ENCODE measurements around the gene ATP6V1B1. TPM values are rescaled to one million over a fixed set of nuclear protein-coding genes. Genes with fewer than 3 reads are reported as not detected.

ATP6V1B1 gene
- total and polyA plus RNA-seq, 9 of the 15 experiments (the other 6 are each of a cell fraction or from before 2014, with no cell fraction given), result not detected

GRCh38 chr2:70923378-70924015 is 12.2 kb upstream of the ATP6V1B1 start:
- WGBS (ENCODE audit: insufficient coverage, low coverage, missing lambda C conversion rate), result 3% methylated on average over 10 of the region's 10 CpGs
- BruUV-seq (replicated peaks), result no TSS peak
- no peaks in the 10 kb centered on the region for H3K9me1 ChIP-seq (ENCODE audit: control insufficient read depth, insufficient read depth, low read length)
- ATAC-seq (peak; percentile 79), FAIRE-seq (peak; percentile 6), DNase-seq (ENCODE audit: extremely low read depth in 1 of 4, low spot score in 3 of 4) (peak in 3 of 4 experiments; percentile 26 to 44 (median 36))
- no peak overlapping the region for H2AFZ ChIP-seq (ENCODE audit: low read depth, low read length)
- H3K4me1 ChIP-seq (replicated peaks in 1 of 2; ENCODE audit: control insufficient read depth in 2 of 2, insufficient read depth in 2 of 2, low read length in 2 of 2), result peaks cover 0 to 3% of the 10 kb centered on the region in 2 experiments; a peak in 1 of 5 replicates
- CTCF ChIA-PET (ENCODE audit: low intra/inter-chr PET ratio), result no interaction called here
- no peaks in the 10 kb centered on the region for H3K9me3 ChIP-seq (replicated peaks; ENCODE audit: control insufficient read depth, insufficient read depth, low read depth, low read length)
- H3K9ac ChIP-seq (ENCODE audit: insufficient read depth in 1 of 2, low read depth in 2 of 2, low read length in 2 of 2), result no peak overlapping the region
- no peaks in the 10 kb centered on the region for H3K36me3 ChIP-seq (ENCODE audit: control insufficient read depth, insufficient read depth, low read length)
- H3K4me2 ChIP-seq (ENCODE audit: insufficient read depth, low read length), result no peak overlapping the region
- H3K27me3 ChIP-seq (ENCODE audit: control insufficient read depth in 2 of 2, insufficient read depth in 2 of 2, low read length in 2 of 2), result peaks cover 12 to 41% of the 10 kb centered on the region in 2 experiments; a peak in 3 of 5 replicates
- POLR2A ChIA-PET, result interaction anchor here (0.7 kb wide), 1 partner anchor 1104 kb away, joined by 3 read pairs; no protein-coding TSS in a partner anchor
- in situ Hi-C loops (cut with MboI), result no loop called here
- H3K27ac ChIP-seq (ENCODE audit: extremely low read depth, low read depth, low read length), result no peak overlapping the region
- no peaks in the 10 kb centered on the region for H4K20me1 ChIP-seq (replicated peaks; ENCODE audit: control insufficient read depth, insufficient read depth, low read length)
- no peaks in the 10 kb centered on the region for H3K79me2 ChIP-seq (ENCODE audit: control insufficient read depth, insufficient read depth, low read length)
- intact Hi-C loops (cut with micrococcal nuclease), result no loop called here
- TF ChIP-seq PRDM10 (IDR thresholded peaks at IDR 0.05; ENCODE audit: partially characterized antibody) (peak; percentile 95), EHMT2 (IDR thresholded peaks at IDR 0.05) (no peak), CTCFL (IDR thresholded peaks at IDR 0.05; ENCODE audit: borderline replicate concordance, insufficient read depth, low read depth, low read length, poor library complexity, severe bottlenecking) (peak; percentile 41), CREM (IDR thresholded peaks at IDR 0.05; ENCODE audit: low read depth) (0 out of 2 replicates have a peak, but pooled peaks have one; percentile 33), CTCF (IDR thresholded peaks at IDR 0.05 in 2 of 3, conservative IDR thresholded peaks at IDR 0.05 in 1 of 3; ENCODE audit: insufficient read depth in 2 of 3, low read depth in 1 of 3, low read length in 3 of 3) (peak; percentile 34 to 48 (median 46); a peak in 5 of 6 replicates)
- H3K4me3 ChIP-seq, result no peak overlapping the region
